ELR (cell line): ENCODE data around the gene COL11A2.

Experiments used
- DNase-seq: peaks from one replicate; pipeline ENCODE4 v3.0.0-alpha.2; 2015; ENCODE audit warnings: low read depth

COL11A2 gene

GRCh38 chr6:33192671-33193602, 670 bp upstream of the COL11A2 start:
- DNase-seq = no peak

- no peak for DNase-seq
Observed at GRCh38 chr6:33191383-33192104, 723 bp downstream of the COL11A2 start.

- DNase-seq = no peak
Observed at GRCh38 chr6:33190504-33191107, 1.7 kb downstream of the COL11A2 start.

GRCh38 chr6:33189625-33190448, 2.4 kb downstream of the COL11A2 start:
- no peak for DNase-seq

GRCh38 chr6:33189164-33189563, 3.1 kb downstream of the COL11A2 start:
- DNase-seq = no peak

GRCh38 chr6:33187809-33188208, 4.5 kb downstream of the COL11A2 start:
- DNase-seq = no peak

- no peak for DNase-seq
Observed at GRCh38 chr6:33185654-33186187, 6.5 kb downstream of the COL11A2 start.

GRCh38 chr6:33185190-33185589, 7.1 kb downstream of the COL11A2 start:
- DNase-seq = no peak

GRCh38 chr6:33183071-33183683, 9.1 kb downstream of the COL11A2 start:
- DNase-seq = no peak

GRCh38 chr6:33181141-33181540, 11.1 kb downstream of the COL11A2 start:
- DNase-seq = no peak

- DNase-seq = no peak
Observed at GRCh38 chr6:33178755-33179475, 13.4 kb downstream of the COL11A2 start.

GRCh38 chr6:33177552-33178446, 14.5 kb downstream of the COL11A2 start:
- no peak for DNase-seq

GRCh38 chr6:33176906-33177305, 15.4 kb downstream of the COL11A2 start:
- no peak for DNase-seq

- no peak for DNase-seq
Observed at GRCh38 chr6:33175436-33176069, 16.7 kb downstream of the COL11A2 start.

- DNase-seq = no peak
Observed at GRCh38 chr6:33174784-33175183, 17.5 kb downstream of the COL11A2 start.

GRCh38 chr6:33173535-33174180, 18.6 kb downstream of the COL11A2 start:
- DNase-seq = no peak

- DNase-seq = peak; percentile 68
Observed at GRCh38 chr6:33172688-33173534, 19.4 kb downstream of the COL11A2 start.
